Ovary (tissue), 3 donors: Measurements from ENCODE around the gene S100A1.

ENCODE experiments used
- POLR2A ChIP-seq: fragments of 450-650 bp; IDR thresholded peaks from one replicate; pipeline ENCODE4 v1.6.1; 2017; ENCODE audit warnings: antibody characterized with exemption, mild to moderate bottlenecking, moderate library complexity
- TF ChIP-seq, protein P1 (sequence below), 3 donors: fragments of 450-650 bp in 2 of 3; fragments of 200-600 bp in 1 of 3; IDR thresholded peaks; one replicate each; pipeline versions ENCODE4 v1.5.1 to v1.8.0; 2016 to 2022; ENCODE audit warnings: antibody characterized with exemption in 3 of 3, mild to moderate bottlenecking in 1 of 3
- donor health status: DM: no; HTN: no; CAD: no.

DNA sequence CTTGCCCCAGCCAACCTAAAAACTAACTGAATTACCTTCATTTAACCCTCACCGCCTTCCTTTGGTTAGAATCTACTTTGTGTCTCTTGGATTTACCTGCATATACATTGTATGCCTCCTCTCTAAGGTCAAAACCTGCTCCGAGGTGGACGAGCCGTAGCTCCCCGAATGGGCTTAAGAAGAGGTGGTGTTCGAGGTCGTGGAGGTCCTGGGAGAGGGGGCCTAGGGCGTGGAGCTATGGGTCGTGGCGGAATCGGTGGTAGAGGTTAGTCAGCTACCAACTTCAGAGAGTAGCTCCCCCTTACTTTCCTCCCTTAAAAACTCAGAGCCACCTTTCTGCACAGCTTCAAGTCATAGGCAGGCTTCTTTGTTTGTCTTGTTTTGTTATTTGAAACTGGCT lies 14.9 kb downstream of the S100A1 start:
- no peak for TF ChIP-seq POLR2A
- TF ChIP-seq, protein P1, sequence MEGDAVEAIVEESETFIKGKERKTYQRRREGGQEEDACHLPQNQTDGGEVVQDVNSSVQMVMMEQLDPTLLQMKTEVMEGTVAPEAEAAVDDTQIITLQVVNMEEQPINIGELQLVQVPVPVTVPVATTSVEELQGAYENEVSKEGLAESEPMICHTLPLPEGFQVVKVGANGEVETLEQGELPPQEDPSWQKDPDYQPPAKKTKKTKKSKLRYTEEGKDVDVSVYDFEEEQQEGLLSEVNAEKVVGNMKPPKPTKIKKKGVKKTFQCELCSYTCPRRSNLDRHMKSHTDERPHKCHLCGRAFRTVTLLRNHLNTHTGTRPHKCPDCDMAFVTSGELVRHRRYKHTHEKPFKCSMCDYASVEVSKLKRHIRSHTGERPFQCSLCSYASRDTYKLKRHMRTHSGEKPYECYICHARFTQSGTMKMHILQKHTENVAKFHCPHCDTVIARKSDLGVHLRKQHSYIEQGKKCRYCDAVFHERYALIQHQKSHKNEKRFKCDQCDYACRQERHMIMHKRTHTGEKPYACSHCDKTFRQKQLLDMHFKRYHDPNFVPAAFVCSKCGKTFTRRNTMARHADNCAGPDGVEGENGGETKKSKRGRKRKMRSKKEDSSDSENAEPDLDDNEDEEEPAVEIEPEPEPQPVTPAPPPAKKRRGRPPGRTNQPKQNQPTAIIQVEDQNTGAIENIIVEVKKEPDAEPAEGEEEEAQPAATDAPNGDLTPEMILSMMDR (IDR thresholded peaks at IDR 0.05), result no peak
